Stimulated activated CD8-positive, alpha-beta memory T cell treated with anti-CD3 and anti-CD28 coated beads, Interleukin-7, amount 100 ng/mL, for 48 hours (primary cell): ENCODE measurements around the gene SLC7A4.

Source experiments
- DNase-seq, 2 donors: peaks; one replicate each; pipeline ENCODE4 v3.0.0-alpha.2; 2020; ENCODE audit warnings: low read depth in 1 of 2; ENCODE audit errors: extremely low read depth in 1 of 2

The SLC7A4 gene

DNA sequence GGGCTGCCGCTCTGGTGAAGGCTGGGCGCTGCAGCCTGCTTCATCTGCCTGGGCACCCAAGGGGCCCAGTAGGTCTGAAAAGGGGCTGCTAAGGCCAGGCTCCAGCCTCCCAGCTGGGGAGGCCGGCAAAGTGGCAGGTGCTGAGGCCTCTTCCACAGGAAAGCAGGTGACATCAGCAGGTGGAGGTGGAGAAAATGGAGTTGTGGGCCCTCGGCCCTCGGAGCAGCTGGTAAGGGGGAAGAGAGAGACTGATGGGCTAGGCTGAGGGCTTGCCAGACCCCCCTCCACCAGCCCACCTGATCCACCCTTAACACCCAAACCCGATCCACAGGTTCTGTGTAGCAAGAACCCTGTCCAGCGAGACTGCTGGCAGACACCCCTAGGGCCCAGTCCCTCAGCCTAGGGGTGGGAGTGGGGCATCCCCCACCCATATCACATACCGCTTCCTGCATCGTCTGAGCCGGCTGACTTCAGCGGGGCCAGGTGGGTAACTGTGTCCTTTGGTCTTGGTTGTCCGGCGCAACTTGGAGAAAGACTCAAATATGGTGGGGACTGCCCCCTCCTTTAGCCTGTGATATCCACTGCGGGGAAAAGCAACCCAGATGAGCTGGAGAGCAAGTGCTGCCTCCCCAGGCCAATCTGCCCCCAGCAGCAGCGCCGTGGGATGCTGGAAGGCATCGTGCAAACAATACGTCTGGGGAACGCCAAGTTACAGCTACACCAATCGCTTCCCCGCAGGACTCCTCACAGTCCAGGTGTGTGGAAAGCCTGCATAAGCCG is 32.0 kb downstream of the SLC7A4 start:
- DNase-seq, result no peak

GRCh38 chr22:20999350-21000206 is 32.8 kb downstream of the SLC7A4 start:
- no peak for DNase-seq

- no peak for DNase-seq
These were observed 33.7 kb downstream of the SLC7A4 start for GRCh38 chr22:20998411-20999336.

DNA sequence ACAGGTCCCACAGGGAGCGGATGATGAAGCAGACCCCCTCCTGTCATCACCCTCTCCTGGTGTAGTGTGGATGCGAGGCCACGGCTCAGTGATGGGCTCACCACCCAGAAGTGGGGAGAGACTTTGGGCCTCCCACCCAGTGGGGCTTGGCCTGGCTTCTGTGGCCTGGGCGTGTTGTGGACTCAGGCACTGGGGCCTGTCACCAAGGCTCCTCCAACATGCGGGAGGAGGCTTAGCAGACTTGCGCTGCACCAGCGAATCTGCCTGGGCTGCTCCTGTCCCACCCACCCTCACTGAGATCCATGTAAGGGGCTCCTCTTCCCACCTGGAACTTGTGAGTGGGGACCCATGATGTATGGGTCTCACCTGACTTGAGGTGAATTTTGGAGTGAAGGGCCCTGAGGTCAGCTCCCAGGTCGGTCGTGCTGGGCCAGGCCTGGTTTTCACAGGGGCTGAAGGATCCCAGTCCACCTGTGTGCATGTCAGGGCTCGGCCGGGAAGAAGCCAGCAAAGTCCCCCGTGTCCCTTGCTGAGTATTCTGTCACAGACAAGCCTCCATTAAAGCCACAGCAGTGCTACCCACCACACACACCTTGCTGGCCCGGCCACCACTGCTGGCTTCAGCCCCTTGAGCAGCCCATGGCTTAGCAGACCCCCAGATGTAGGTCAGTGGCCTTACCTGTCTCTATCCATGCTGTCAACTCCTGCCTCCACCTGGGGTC is 34.7 kb downstream of the SLC7A4 start:
- DNase-seq, result no peak

- DNase-seq, result no peak
These were observed 35.5 kb downstream of the SLC7A4 start for GRCh38 chr22:20996598-20997535.

DNA sequence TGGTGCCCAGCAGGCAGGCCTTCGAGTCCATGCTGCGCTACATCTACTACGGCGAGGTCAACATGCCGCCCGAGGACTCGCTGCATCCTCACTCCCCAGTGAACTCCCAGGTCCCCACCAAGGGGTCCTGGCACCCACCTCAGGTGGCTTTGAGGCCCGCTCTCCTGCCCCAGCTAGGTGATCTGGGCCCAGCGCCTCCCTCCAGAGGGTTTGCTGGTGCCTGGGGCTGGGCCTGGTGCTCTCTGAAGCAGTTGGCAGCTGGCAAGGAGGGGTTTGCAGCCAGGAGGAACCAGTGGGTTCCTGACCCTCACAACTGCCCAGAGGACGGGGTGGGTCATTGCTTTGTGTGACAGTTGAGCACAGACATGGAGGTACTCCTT is 36.3 kb downstream of the SLC7A4 start:
- no peak for DNase-seq

GRCh38 chr22:20995329-20996030 is 36.9 kb downstream of the SLC7A4 start:
- no peak for DNase-seq

DNA sequence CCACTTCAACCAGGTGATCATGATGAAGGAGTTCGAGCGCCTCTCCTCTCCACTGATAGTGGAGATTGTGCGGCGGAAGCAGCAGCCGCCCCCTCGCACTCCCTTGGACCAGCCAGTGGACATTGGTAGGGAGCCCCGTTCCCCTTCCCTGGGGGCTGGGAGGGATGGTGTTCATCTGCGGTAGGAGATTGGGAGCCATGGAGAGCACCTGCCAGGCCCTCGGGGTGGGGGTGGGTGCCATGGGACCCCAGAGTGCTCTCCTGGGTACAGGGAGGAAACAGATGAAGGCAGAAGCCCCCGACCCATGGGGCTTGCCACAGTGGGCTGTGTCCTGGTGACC is 37.5 kb downstream of the SLC7A4 start:
- no peak for DNase-seq

DNA sequence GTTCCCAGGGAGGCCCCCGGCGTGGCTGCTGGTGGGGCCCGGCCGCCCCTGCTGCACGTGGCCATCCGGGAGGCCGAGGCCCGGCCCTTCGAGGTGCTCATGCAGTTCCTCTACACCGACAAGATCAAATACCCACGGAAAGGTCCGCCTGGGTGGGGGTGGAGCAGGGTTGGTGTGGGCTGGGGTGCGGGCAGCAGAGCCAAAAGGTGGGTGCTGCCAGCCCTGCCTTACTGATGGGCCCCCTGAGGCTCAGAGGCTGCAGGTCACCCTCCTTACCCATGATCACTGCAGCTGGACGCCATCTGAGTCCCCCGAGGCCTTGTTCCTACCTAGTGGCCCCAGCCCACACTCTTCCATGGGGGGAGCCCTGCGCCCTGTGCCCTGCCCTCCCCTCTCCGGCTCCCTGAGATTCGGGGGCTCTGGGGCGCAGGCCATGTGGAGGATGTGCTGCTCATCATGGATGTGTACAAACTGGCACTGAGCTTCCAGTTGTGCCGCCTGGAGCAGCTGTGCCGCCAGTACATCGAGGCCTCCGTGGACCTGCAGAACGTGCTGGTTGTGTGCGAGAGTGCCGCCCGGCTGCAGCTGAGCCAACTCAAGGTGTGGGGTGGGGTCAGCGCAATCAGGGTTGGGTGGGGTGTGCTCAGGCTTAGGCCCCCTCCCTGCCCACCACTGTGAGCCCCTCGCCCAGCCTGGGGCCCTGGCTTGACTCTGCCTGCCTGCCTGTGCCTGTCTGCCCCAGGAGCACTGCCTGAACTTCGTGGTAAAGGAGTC is 38.0 kb downstream of the SLC7A4 start:
- no peak for DNase-seq

DNA sequence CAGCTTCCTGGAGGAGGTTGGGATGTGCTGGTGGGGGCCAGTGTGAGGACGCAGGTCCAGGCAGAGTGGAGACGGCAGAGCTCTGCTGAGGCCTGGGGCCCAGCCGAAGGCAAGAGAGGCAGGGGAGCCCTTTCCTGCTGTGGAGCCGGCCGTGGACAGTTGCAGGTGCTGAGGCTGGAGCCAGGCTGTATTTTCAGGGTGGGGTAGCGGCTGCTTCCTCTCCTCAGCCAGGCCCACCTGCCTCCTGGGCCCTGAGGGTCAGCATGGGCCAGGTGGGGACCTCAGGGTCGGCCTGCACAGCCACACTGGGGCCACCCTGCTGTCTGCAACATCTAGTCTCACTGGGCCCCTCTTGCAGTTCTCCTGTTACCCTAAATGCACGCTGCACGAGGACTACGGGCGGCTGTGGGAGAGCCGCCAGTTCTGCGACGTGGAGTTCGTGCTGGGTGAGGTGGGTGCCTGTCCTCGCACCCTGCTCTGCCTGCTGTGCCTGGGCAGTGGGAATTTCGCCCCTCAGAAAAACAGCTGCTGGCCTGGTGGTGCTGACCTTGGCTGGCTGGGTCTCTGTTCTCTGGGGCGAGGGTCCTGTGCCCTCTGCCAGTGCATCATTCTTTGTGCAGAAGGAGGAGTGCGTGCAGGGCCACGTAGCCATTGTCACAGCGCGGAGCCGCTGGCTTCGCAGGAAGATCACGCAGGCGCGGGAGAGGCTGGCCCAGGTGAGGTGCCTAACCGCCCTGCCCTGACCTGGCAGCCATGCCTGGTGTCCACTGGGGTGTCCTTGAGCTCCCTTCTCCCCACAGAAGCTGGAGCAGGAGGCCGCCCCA is 38.8 kb downstream of the SLC7A4 start:
- DNase-seq, result no peak

- DNase-seq, result no peak
These were observed 39.7 kb downstream of the SLC7A4 start for GRCh38 chr22:20992456-20993303.

- no peak for DNase-seq
These were observed 40.3 kb downstream of the SLC7A4 start for GRCh38 chr22:20992056-20992442.

DNA sequence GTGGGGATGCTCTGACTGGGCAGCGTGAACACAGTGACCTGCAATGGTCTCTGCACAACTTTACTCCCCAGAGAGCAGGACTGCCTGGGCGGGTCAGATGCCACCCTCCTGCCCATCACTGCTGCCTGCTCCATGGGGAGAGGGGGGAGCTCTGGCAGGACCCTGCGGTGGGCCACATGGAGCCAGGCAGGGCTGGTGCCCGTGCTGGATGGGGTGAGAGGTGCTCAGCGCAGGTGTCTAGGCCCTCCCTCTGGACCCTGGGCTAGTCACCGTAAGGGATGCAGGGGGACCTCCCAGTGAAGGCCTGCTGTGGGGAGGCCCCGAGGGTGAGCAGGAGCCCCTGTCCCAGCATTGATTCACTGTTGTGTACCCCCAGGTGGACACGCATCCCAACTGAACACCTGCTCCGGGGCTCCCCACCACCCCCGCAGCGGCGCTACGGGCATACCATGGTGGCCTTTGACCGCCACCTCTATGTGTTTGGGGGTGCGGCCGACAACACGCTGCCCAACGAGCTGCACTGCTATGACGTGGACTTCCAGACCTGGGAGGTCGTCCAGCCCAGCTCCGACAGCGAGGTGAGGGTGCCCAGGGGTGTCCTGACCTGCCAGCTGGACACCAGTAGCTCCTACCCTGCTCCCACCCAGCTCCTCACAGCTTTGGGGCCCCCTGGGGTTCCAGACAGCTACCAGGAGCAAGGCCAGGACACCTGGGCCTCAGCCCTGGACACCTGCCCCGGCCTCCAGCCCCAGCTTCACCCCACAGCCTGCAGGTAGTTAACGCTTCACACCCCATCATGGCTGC is 40.9 kb downstream of the SLC7A4 start:
- DNase-seq, result no peak

- DNase-seq, result no peak
These were observed 41.9 kb downstream of the SLC7A4 start for GRCh38 chr22:20990184-20991180.
